ENCODE measurements around the gene ACER3. TPM values are rescaled to one million over a fixed set of nuclear protein-coding genes. Genes with fewer than 3 reads are reported as not detected.

ACER3 gene
- total RNA-seq, 4 donors from 2014 or later = 11.5 to 29.3 (median 17.9) TPM

- no peaks in the 10 kb centered on the region for H3K9me3 ChIP-seq
- H3K4me3 ChIP-seq (replicated peaks in 1 of 3) = no peak overlapping the region
- DNase-seq = no peak
- H3K27me3 ChIP-seq = no peaks in the 10 kb centered on the region
- WGBS, 2 donors = 96% methylated on average over 3 of the region's 3 CpGs
- no peak overlapping the region for H3K27ac ChIP-seq
- no peaks in the 10 kb centered on the region for H3K4me1 ChIP-seq
- TF ChIP-seq CTCF (IDR thresholded peaks at IDR 0.05) (no peak), POLR2A (IDR thresholded peaks at IDR 0.05) (no peak)
- intact Hi-C loops (cut with DNase I) = no loop called here
- no peaks in the 10 kb centered on the region for H3K36me3 ChIP-seq
Observed at GRCh38 chr11:77026221-77026620, 165.5 kb downstream of the ACER3 start.

- no peak for DNase-seq
- 87% methylated on average over 2 of the region's 2 CpGs for WGBS, 2 donors
Observed at GRCh38 chr11:77026743-77027142, 166.0 kb downstream of the ACER3 start.

GRCh38 chr11:77027275-77027674 lies 166.6 kb downstream of the ACER3 start:
- intact Hi-C loops (cut with DNase I) = no loop called here
- H3K4me3 ChIP-seq (replicated peaks in 1 of 3) = no peak overlapping the region
- TF ChIP-seq CTCF (IDR thresholded peaks at IDR 0.05) (no peak), POLR2A (IDR thresholded peaks at IDR 0.05) (no peak)
- H3K9me3 ChIP-seq = no peaks in the 10 kb centered on the region
- no peaks in the 10 kb centered on the region for H3K27me3 ChIP-seq
- no peaks in the 10 kb centered on the region for H3K36me3 ChIP-seq
- no peak for DNase-seq
- H3K27ac ChIP-seq = no peak overlapping the region
- H3K4me1 ChIP-seq = no peaks in the 10 kb centered on the region
- 89 to 100% methylated on average over 1 of the region's 1 CpG for WGBS, 2 donors

More at GRCh38 chr11:77026743-77027142, 166.0 kb downstream of the ACER3 start:
- H3K36me3 ChIP-seq = no peaks in the 10 kb centered on the region
- no peaks in the 10 kb centered on the region for H3K4me1 ChIP-seq
- no peaks in the 10 kb centered on the region for H3K27me3 ChIP-seq
- H3K27ac ChIP-seq = no peak overlapping the region
- H3K4me3 ChIP-seq (replicated peaks in 1 of 3) = no peak overlapping the region
- no peaks in the 10 kb centered on the region for H3K9me3 ChIP-seq
- TF ChIP-seq POLR2A (IDR thresholded peaks at IDR 0.05) (no peak), CTCF (IDR thresholded peaks at IDR 0.05) (no peak)
- intact Hi-C loops (cut with DNase I) = no loop called here

GRCh38 chr11:77029829-77030228 lies 169.1 kb downstream of the ACER3 start:
- H3K9me3 ChIP-seq = no peaks in the 10 kb centered on the region
- no peak overlapping the region for H3K27ac ChIP-seq
- no peaks in the 10 kb centered on the region for H3K36me3 ChIP-seq
- WGBS, 2 donors = 74 to 75% methylated on average over 7 of the region's 7 CpGs
- TF ChIP-seq POLR2A (IDR thresholded peaks at IDR 0.05) (no peak), CTCF (IDR thresholded peaks at IDR 0.05) (no peak)
- intact Hi-C loops (cut with DNase I) = no loop called here
- no peaks in the 10 kb centered on the region for H3K4me1 ChIP-seq
- no peaks in the 10 kb centered on the region for H3K27me3 ChIP-seq
- no peak overlapping the region for H3K4me3 ChIP-seq (replicated peaks in 1 of 3)
- no peak for DNase-seq

GRCh38 chr11:77030834-77031414 lies 170.2 kb downstream of the ACER3 start:
- no peak for DNase-seq
- Histone ChIP-seq H3K9me3 (no peaks in the 10 kb centered on the region), H3K27ac (no peak overlapping the region), H3K27me3 (no peaks in the 10 kb centered on the region), H3K4me1 (no peaks in the 10 kb centered on the region), H3K4me3 (replicated peaks in 1 of 3) (no peak overlapping the region), H3K36me3 (no peaks in the 10 kb centered on the region)
- intact Hi-C loops (cut with DNase I) = no loop called here
- no peak for TF ChIP-seq CTCF (IDR thresholded peaks at IDR 0.05)
- no peak for TF ChIP-seq POLR2A (IDR thresholded peaks at IDR 0.05)
- 79 to 84% methylated on average over 11 to 12 of the region's 12 CpGs for WGBS, 2 donors

Measured in thyroid gland (tissue), 4 donors.